GM19463 (cell line): ENCODE measurements around the gene KDM5B.
A peak's percentile ranks its signal among the peaks of the same experiment; 100 is the strongest.
"Not testable (repeated sequence)": the region's sequence is repeated elsewhere in the genome, so short reads cannot be mapped to it uniquely, and the experiment has no call there.

Source experiments
- ATAC-seq: cut with Tn5 transposase; IDR thresholded peaks from one replicate; pipeline ENCODE4 v1.9.1; 2021; ENCODE audit warnings: mild to moderate bottlenecking, moderate library complexity; ENCODE audit not compliant: unreplicated experiment

KDM5B gene

GRCh38 chr1:202815120-202815519 lies 6.9 kb upstream of the KDM5B start:
- no peak for ATAC-seq

- ATAC-seq: no peak
Measured at GRCh38 chr1:202812176-202813026, 4.2 kb upstream of the KDM5B start.

GRCh38 chr1:202811296-202812175 lies 3.3 kb upstream of the KDM5B start:
- ATAC-seq: peak; percentile 19

- ATAC-seq: peak; percentile 88
Measured at GRCh38 chr1:202810615-202811295, 2.5 kb upstream of the KDM5B start, which contains the start of gene PCAT6. TSS of gene PCAT6 (plus strand) at chr1:202810954.

GRCh38 chr1:202810193-202810614 lies 2.0 kb upstream of the KDM5B start:
- no peak for ATAC-seq

- ATAC-seq: no peak
Measured at GRCh38 chr1:202809597-202810159, 1.5 kb upstream of the KDM5B start.

GRCh38 chr1:202807451-202807925 lies 733 bp downstream of the KDM5B start:
- no peak for ATAC-seq

GRCh38 chr1:202806845-202807450 lies 1.3 kb downstream of the KDM5B start:
- no peak for ATAC-seq

- no peak for ATAC-seq
Measured at GRCh38 chr1:202805886-202806844, 2.1 kb downstream of the KDM5B start.

GRCh38 chr1:202804126-202804525 lies 4.1 kb downstream of the KDM5B start:
- no peak for ATAC-seq

- ATAC-seq: no peak
Measured at GRCh38 chr1:202802998-202803932, 5.0 kb downstream of the KDM5B start.

- no peak for ATAC-seq
Measured at GRCh38 chr1:202802034-202802433, 6.2 kb downstream of the KDM5B start.

GRCh38 chr1:202801175-202801574 lies 7.0 kb downstream of the KDM5B start:
- ATAC-seq: no peak

GRCh38 chr1:202800742-202801141 lies 7.5 kb downstream of the KDM5B start:
- ATAC-seq: no peak

- ATAC-seq: no peak
Measured at GRCh38 chr1:202798792-202799331, 9.4 kb downstream of the KDM5B start.

GRCh38 chr1:202798260-202798659 lies 10.0 kb downstream of the KDM5B start:
- no peak for ATAC-seq

GRCh38 chr1:202796670-202797069 lies 11.6 kb downstream of the KDM5B start:
- no peak for ATAC-seq

- ATAC-seq: not testable (repeated sequence)
Measured at GRCh38 chr1:202794931-202795330, 13.3 kb downstream of the KDM5B start.
